Measurements from ENCODE around the gene DBX1. TPM values are rescaled to one million over a fixed set of nuclear protein-coding genes. Genes with fewer than 3 reads are reported as not detected.
"Not testable (repeated sequence)": the region's sequence is repeated elsewhere in the genome, so short reads cannot be mapped to it uniquely, and the experiment has no call there.

DBX1 gene
- total and polyA plus RNA-seq, 3 donors from 2014 or later = not detected

GRCh38 chr11:20204681-20205080 lies 44.4 kb upstream of the DBX1 start:
- Histone ChIP-seq H3K27me3 (no peaks in the 10 kb centered on the region), H3K4me1 (no peaks in the 10 kb centered on the region)
- intact Hi-C loops (cut with DNase I; ENCODE audit: low total_unique reads) = no loop called here

GRCh38 chr11:20203831-20204230 lies 43.6 kb upstream of the DBX1 start:
- Histone ChIP-seq H3K27me3 (no peaks in the 10 kb centered on the region), H3K9me3 (no peaks in the 10 kb centered on the region), H3K36me3 (ENCODE audit: low read depth, missing control alignments) (no peaks in the 10 kb centered on the region), H3K4me3 (no peak overlapping the region), H3K27ac (no peak overlapping the region), H3K4me1 (no peaks in the 10 kb centered on the region)
- intact Hi-C loops (cut with DNase I; ENCODE audit: low total_unique reads) = no loop called here
- TF ChIP-seq CTCF (IDR thresholded peaks at IDR 0.05) (no peak), POLR2A (IDR thresholded peaks at IDR 0.05) (no peak)
- no peak for DNase-seq

More at GRCh38 chr11:20204681-20205080, 44.4 kb upstream of the DBX1 start:
- no peak for TF ChIP-seq CTCF (IDR thresholded peaks at IDR 0.05)
- no peak for TF ChIP-seq POLR2A (IDR thresholded peaks at IDR 0.05)
- H3K4me3 ChIP-seq = no peak overlapping the region
- no peak for DNase-seq
- H3K27ac ChIP-seq = no peak overlapping the region
- H3K9me3 ChIP-seq = no peaks in the 10 kb centered on the region
- H3K36me3 ChIP-seq (ENCODE audit: low read depth, missing control alignments) = no peaks in the 10 kb centered on the region

- Histone ChIP-seq H3K9me3 (no peaks in the 10 kb centered on the region), H3K4me1 (no peaks in the 10 kb centered on the region), H3K27ac (no peak overlapping the region), H3K36me3 (ENCODE audit: low read depth, missing control alignments) (no peaks in the 10 kb centered on the region), H3K4me3 (no peak overlapping the region), H3K27me3 (no peaks in the 10 kb centered on the region)
- intact Hi-C loops (cut with DNase I; ENCODE audit: low total_unique reads) = no loop called here
- TF ChIP-seq POLR2A (IDR thresholded peaks at IDR 0.05) (no peak), CTCF (IDR thresholded peaks at IDR 0.05) (no peak)
- 20 to 60% methylated on average over 2 of the region's 2 CpGs for WGBS, 2 donors
- DNase-seq = no peak
Observed at GRCh38 chr11:20201231-20201630, 41.0 kb upstream of the DBX1 start.

GRCh38 chr11:20200331-20200955 lies 40.2 kb upstream of the DBX1 start:
- H3K4me1 ChIP-seq; H3K4me3 ChIP-seq; H3K36me3 ChIP-seq (ENCODE audit: low read depth, missing control alignments); H3K9me3 ChIP-seq; H3K27ac ChIP-seq; H3K27me3 ChIP-seq; intact Hi-C loops (cut with DNase I; ENCODE audit: low total_unique reads); DNase-seq: not testable (repeated sequence)
- WGBS, 2 donors = 35 to 37% methylated on average over 5 of the region's 5 CpGs

GRCh38 chr11:20197881-20198280 lies 37.6 kb upstream of the DBX1 start:
- Histone ChIP-seq H3K4me1 (no peaks in the 10 kb centered on the region), H3K4me3 (no peak overlapping the region), H3K27me3 (no peaks in the 10 kb centered on the region), H3K36me3 (ENCODE audit: low read depth, missing control alignments) (no peaks in the 10 kb centered on the region), H3K27ac (no peak overlapping the region), H3K9me3 (no peaks in the 10 kb centered on the region)
- 36 to 42% methylated on average over 2 of the region's 2 CpGs for WGBS, 2 donors
- TF ChIP-seq POLR2A (IDR thresholded peaks at IDR 0.05) = no peak
- TF ChIP-seq CTCF (IDR thresholded peaks at IDR 0.05) = no peak
- no peak for DNase-seq
- intact Hi-C loops (cut with DNase I; ENCODE audit: low total_unique reads) = no loop called here

Data from testis (tissue), 3 donors.